ENCODE results near the gene PRSS2. TPM values are rescaled to one million over a fixed set of nuclear protein-coding genes. Genes with fewer than 3 reads are reported as not detected.

Gene PRSS2
- total RNA-seq, 1 donor from 2014 or later = 2.0 TPM

GRCh38 chr7:142813226-142813625 is 42.5 kb downstream of the PRSS2 start:
- DNase-seq (ENCODE audit: low spot score) = no peak
- no peaks in the 10 kb centered on the region for H3K4me1 Mint-ChIP-seq (ENCODE audit: unreplicated experiment)
- H3K27me3 Mint-ChIP-seq (ENCODE audit: unreplicated experiment) = no peaks in the 10 kb centered on the region
- H3K36me3 Mint-ChIP-seq (ENCODE audit: low read depth, unreplicated experiment) = no peaks in the 10 kb centered on the region
- TF ChIP-seq CTCF (IDR thresholded peaks at IDR 0.05; ENCODE audit: unreplicated experiment) = no peak
- H3K4me3 Mint-ChIP-seq (ENCODE audit: unreplicated experiment) = no peak overlapping the region
- H3K9me3 Mint-ChIP-seq (ENCODE audit: unreplicated experiment) = no peaks in the 10 kb centered on the region
- H3K27ac Mint-ChIP-seq (ENCODE audit: unreplicated experiment) = no peak overlapping the region

GRCh38 chr7:142813699-142814098 is 42.9 kb downstream of the PRSS2 start:
- H3K27me3 Mint-ChIP-seq (ENCODE audit: unreplicated experiment) = no peaks in the 10 kb centered on the region
- no peaks in the 10 kb centered on the region for H3K4me1 Mint-ChIP-seq (ENCODE audit: unreplicated experiment)
- H3K36me3 Mint-ChIP-seq (ENCODE audit: low read depth, unreplicated experiment) = no peaks in the 10 kb centered on the region
- no peak overlapping the region for H3K27ac Mint-ChIP-seq (ENCODE audit: unreplicated experiment)
- no peaks in the 10 kb centered on the region for H3K9me3 Mint-ChIP-seq (ENCODE audit: unreplicated experiment)
- DNase-seq (ENCODE audit: low spot score) = no peak
- TF ChIP-seq CTCF (IDR thresholded peaks at IDR 0.05; ENCODE audit: unreplicated experiment) = no peak
- no peak overlapping the region for H3K4me3 Mint-ChIP-seq (ENCODE audit: unreplicated experiment)

- no peak overlapping the region for H3K4me3 Mint-ChIP-seq (ENCODE audit: unreplicated experiment)
- H3K9me3 Mint-ChIP-seq (ENCODE audit: unreplicated experiment) = no peaks in the 10 kb centered on the region
- TF ChIP-seq CTCF (IDR thresholded peaks at IDR 0.05; ENCODE audit: unreplicated experiment) = no peak
- no peak for DNase-seq (ENCODE audit: low spot score)
- H3K27ac Mint-ChIP-seq (ENCODE audit: unreplicated experiment) = no peak overlapping the region
- no peaks in the 10 kb centered on the region for H3K36me3 Mint-ChIP-seq (ENCODE audit: low read depth, unreplicated experiment)
- H3K4me1 Mint-ChIP-seq (ENCODE audit: unreplicated experiment) = no peaks in the 10 kb centered on the region
- H3K27me3 Mint-ChIP-seq (ENCODE audit: unreplicated experiment) = no peaks in the 10 kb centered on the region
Observed at GRCh38 chr7:142814451-142814850, 43.7 kb downstream of the PRSS2 start.

GRCh38 chr7:142815134-142815533 is 44.4 kb downstream of the PRSS2 start:
- H3K4me3 Mint-ChIP-seq (ENCODE audit: unreplicated experiment) = no peak overlapping the region
- DNase-seq (ENCODE audit: low spot score) = no peak
- no peaks in the 10 kb centered on the region for H3K9me3 Mint-ChIP-seq (ENCODE audit: unreplicated experiment)
- H3K27ac Mint-ChIP-seq (ENCODE audit: unreplicated experiment) = no peak overlapping the region
- H3K4me1 Mint-ChIP-seq (ENCODE audit: unreplicated experiment) = no peaks in the 10 kb centered on the region
- H3K36me3 Mint-ChIP-seq (ENCODE audit: low read depth, unreplicated experiment) = no peaks in the 10 kb centered on the region
- no peak for TF ChIP-seq CTCF (IDR thresholded peaks at IDR 0.05; ENCODE audit: unreplicated experiment)
- H3K27me3 Mint-ChIP-seq (ENCODE audit: unreplicated experiment) = no peaks in the 10 kb centered on the region

- H3K27me3 Mint-ChIP-seq (ENCODE audit: unreplicated experiment) = no peaks in the 10 kb centered on the region
- no peak for TF ChIP-seq CTCF (IDR thresholded peaks at IDR 0.05; ENCODE audit: unreplicated experiment)
- no peak overlapping the region for H3K27ac Mint-ChIP-seq (ENCODE audit: unreplicated experiment)
- H3K36me3 Mint-ChIP-seq (ENCODE audit: low read depth, unreplicated experiment) = no peaks in the 10 kb centered on the region
- H3K4me3 Mint-ChIP-seq (ENCODE audit: unreplicated experiment) = no peak overlapping the region
- no peak for DNase-seq (ENCODE audit: low spot score)
- H3K9me3 Mint-ChIP-seq (ENCODE audit: unreplicated experiment) = no peaks in the 10 kb centered on the region
- H3K4me1 Mint-ChIP-seq (ENCODE audit: unreplicated experiment) = no peaks in the 10 kb centered on the region
Observed at GRCh38 chr7:142817506-142817905, 46.7 kb downstream of the PRSS2 start.
